Nucleus accumbens (tissue), 56 donors: ENCODE data around the gene LRRFIP1.

Experiments
- DNase-seq, 56 donors: peaks; one replicate each; lab custom pipeline; 2025; lab: John Stamatoyannopoulos, UW

The LRRFIP1 gene

DNA sequence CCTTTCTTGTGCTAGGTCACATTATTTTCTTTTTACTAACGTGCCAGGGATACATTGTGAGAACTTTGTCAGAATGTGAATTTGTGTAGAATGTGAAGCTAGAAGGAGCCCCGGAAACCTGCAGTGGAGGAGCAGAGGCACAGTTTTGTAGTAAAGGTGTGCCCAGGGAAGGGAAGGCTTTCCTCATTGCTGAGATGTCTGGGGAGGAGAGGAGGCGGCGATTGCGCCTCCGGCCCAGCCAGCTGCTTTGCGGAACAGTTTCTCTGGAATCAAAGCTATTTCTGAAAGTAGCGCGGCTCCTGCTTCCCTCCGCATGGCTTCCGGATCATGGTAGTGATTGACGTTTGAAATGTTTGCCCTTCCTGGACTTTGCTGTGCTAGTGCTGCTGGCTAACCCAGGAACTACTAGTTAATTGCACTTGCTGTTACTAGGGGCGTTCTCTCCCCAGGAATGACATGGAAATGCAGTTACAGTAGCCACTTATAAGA lies 88.1 kb downstream of the LRRFIP1 start:
- DNase-seq, result peak in 1 of 56 donors; percentile 31

DNA sequence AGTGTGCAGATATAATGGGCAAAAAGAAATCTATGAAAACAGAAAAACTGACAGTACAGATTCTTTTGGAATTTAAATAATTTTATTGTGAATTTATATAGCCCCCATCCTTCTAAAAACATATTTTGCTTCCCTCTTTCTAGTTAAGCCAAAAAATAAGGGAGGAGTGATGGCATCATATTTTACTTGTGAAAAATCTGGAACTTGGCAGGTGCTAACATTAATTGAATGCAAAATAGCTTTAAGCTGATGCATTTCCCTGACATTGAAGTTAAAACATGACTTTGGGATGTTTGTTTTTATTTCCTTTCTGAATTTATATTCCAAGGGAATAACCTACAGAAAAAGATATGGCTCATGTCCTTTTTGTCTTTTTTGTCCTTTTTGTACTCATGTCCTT lies 88.6 kb downstream of the LRRFIP1 start:
- DNase-seq, result no peak

DNA sequence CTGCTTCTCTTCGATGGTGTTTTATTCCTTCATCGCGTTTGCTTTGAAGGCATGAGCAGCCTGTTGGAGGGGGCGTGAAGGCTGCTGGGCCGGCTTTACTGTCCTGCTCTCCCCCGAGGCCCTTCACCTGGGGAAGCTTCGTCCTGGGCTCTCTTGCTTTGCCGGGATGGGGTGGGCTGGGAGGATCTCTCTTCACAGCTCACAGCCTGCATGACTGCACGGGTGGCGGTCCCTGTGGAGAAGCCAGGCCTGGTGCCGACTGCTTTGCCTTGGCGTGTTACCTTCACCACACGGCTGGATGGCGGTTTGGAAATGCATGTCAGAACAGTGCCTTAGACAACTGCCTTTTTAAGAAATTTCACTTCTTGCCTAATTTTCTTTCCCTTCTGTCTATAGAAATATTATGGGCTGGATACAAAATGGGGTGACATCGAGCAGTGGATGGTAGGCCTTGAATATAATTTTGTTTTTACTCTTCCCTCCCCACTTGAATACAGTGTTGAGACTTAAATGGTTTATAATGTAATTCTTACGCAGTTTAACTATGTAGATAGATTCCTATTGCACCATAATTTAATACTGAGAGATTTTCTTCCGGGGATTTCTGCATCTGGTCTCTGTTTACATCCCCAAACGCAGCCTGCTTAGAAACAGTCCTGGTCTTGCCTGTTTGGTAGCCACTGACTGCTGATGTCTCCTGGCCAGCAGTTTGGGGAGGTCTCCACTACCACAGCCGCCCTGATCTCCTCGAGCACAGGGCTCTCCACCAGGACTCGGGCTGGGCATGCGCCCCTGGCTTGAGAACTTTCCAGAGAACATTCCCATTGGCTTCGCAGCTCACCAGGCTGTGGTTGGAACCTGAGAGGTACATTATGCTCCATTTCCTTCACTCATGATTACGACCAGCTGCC lies 90.2 kb downstream of the LRRFIP1 start:
- no peak for DNase-seq

DNA sequence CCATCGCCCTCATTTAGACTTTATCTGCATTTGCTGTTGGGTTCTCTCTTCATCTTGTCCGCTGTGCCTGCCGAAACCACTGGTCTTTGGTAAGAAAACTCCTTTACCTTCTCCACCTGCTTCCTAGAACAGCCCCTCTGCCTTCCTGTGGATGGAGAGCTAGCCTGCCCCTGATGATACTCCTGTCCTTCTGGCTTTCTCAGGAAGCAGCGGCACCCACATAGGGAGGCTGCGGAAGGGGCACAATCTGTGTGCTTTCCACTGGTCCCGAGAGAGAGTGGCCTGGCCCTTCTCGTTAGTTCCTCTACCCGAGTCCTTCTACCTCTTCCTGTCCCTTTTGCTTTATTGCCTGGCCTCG lies 90.9 kb downstream of the LRRFIP1 start:
- DNase-seq, result no peak

DNA sequence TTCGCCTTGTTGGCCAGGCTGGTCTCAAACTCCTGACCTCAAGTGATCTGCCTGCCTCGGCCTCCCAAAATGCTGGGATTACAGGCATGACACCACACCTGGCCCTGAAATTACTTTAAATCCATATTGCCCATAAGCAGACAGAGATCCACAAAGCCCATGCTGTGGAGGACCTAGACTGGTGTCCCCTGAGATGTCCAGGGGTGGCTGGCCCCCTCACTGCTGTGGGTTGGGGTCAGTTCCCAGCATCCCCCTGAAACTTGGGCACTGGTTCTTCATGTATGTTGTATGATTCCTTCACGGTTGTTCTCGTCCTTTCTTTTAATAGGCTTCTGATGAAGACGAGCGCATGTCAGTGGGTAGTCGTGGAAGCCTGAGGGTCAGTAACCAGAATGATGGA lies 93.1 kb downstream of the LRRFIP1 start:
- no peak for DNase-seq

DNA sequence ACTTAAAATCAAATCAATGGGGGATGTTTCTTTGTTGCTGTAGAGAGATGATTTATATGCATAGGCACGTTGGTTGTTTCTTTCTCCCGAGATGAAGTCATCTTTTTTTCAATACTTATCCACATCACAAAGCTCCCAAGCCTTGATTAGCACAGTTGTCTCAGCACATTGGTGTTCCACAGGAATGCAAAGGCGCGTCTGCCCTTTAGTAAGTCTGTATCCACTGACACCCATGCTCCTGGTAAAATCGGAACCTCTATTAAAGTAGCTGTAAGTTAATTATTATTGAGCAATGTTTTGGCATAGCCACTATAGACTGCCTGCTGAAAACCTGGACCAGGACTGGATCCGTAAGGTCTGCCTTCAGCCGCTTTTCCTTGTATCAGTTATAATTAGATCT lies 93.6 kb downstream of the LRRFIP1 start:
- no peak for DNase-seq

DNA sequence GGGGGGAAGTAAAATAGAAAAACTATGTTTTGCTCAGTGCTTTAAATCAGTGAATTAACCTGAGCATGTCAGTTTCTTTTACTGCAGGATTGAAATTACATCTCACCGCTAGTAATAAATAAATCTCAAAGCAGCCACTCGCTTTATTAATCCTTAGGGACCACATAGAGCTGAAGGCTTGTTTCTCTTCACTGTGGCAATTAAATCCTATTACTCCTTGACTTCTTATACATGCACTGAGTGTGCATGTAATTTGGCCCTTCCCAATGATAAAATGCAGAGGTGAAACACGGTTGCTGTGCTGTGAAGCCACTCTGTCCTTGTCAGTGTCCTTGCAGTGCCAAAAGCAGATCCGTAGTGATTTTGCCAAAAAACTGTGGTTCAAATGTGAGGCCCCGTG lies 94.1 kb downstream of the LRRFIP1 start:
- DNase-seq, result no peak

DNA sequence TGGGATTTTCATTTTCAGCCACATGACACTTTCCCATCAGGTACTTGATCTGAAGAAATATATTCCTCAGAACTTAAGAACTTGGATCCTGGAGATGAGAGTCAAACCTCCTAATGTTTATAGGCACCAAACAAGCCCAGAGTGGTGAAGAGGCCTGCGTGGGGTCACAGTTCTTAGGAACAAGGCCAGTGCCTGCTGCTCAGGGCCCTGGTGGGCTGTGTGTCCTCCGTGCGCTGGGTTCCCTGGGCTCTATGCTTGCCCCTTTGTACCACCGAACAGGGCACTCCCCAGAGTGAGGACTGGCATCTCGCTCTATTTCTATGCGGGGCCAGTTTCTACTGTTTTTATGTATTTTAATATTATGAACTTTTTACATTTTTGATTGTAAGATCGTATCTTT lies 95.2 kb downstream of the LRRFIP1 start:
- DNase-seq, result no peak

DNA sequence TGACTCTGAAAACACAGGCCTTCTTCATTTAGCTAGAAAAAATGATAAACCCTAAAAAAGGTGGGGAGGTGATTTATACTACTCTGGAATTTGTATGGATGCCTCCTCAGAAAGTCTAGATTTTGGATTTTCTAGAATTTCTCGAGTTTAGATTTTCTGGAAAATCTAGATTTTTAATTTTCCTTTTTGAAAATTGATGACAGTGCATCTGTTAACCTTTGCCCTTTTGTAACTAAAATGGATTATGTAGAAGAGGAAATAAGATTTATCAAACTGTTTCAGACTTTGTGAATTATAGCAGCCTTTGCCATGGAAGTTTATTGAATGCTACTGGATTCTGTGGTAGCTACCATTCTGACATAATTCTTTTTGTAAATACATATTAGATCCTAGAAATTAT lies 95.6 kb downstream of the LRRFIP1 start:
- no peak for DNase-seq

DNA sequence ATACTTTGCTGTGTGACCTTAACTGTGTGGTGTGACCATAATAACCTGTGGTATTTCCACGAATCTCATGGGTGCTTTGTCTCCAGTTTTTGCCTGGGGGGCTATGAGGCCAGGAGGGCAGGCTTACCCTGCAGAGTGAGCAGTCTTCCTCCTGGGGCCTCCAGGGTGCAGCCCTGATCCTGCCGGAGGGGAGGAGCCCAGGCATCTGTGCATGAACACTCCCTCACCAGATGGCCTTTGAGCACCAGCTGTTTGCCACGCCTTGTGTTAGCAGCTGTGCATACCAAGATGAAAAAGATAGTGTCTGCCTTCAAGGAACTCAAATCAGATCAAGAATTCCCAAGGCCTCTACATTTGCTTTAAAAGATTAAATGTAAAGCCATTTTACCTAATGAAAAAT lies 96.2 kb downstream of the LRRFIP1 start:
- no peak for DNase-seq

DNA sequence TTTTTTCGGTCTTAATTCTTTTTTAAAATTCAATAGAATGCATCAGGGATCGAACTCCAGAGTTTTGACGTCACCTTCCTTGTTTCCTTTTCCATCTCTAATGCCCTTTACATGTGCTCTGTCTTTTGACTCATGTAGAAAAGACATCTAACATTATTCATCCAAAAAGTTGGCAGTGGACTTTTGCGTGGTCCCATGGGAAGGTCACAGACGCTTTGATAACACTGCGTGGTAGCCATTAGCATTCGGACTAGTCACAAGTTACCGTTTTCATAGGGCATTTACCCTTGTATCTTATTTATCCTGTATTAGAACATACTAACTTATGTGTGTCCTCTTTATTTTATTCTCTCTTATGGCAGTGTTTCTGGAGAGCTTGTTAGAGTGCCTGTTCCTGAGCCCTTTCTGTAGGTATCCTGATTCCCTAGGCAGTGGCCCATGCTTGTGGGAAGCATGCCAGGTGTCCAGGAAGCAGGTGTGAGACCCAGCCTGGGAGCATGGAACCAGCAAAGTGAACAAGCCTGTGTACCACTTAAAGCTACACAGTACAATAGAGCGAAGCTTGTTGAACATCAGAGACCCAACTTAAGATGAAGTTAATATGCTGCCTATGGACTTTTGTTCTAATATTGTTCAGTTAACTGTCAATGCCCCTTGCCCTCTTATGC lies 97.6 kb downstream of the LRRFIP1 start:
- DNase-seq, result no peak

DNA sequence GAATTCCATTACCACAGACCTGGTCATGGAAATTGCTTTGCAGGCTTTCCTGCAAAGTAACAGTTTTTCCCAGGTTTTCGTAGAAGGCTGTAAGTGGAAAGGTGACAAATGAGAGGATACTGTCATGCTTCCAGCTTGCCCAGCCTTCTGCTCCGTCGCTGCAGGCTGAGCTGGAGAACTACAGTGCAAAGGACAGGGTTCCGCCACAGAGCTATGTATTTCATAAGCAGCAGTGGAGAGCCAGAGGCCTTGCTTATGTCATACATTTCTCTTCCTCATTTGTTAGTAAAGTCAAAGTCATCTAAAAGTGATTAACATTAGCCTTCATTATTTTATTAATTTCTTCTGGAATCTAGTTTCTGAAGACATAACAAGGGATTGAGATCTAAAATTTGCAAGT lies 98.3 kb downstream of the LRRFIP1 start:
- no peak for DNase-seq

DNA sequence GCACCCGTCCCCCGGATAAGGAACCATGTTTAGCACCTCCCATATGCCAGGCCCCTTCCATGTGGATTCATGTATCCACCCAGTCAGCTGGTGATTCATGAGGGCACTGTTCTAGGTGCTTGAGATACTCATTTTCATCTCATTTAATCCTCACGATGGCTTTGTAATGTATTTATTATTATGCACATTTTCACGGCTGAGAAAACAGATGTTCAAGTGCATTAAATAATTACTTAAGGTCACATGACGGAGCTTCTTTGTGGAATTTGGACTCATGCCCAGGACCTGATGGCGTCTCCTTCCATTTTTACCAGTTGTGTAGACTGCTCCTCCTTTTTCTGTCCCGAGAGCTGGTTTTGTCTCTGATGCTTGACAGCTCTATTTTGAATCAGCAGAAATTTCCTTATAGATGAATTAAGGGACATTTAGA lies 99.0 kb downstream of the LRRFIP1 start:
- peak in 1 of 56 donors; percentile 4 for DNase-seq

DNA sequence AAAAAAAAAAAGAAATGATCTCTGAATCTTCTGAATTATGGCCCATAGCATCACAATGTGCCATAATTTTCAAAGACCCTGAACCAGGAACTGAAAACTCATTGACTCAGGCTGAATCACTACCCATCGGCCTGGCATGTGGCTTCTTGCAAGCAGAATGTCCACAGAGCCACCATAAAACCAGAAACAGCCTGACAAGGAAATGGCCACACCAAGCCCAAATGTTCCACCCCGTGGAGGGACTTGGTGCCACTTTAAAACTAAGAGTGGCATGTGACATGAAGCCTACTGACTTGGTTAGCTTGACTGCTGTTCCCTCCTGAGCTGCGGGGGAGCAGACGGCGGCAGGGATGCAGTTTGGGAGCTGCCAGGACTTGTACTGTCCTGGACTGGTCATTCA lies 100.0 kb downstream of the LRRFIP1 start:
- no peak for DNase-seq

DNA sequence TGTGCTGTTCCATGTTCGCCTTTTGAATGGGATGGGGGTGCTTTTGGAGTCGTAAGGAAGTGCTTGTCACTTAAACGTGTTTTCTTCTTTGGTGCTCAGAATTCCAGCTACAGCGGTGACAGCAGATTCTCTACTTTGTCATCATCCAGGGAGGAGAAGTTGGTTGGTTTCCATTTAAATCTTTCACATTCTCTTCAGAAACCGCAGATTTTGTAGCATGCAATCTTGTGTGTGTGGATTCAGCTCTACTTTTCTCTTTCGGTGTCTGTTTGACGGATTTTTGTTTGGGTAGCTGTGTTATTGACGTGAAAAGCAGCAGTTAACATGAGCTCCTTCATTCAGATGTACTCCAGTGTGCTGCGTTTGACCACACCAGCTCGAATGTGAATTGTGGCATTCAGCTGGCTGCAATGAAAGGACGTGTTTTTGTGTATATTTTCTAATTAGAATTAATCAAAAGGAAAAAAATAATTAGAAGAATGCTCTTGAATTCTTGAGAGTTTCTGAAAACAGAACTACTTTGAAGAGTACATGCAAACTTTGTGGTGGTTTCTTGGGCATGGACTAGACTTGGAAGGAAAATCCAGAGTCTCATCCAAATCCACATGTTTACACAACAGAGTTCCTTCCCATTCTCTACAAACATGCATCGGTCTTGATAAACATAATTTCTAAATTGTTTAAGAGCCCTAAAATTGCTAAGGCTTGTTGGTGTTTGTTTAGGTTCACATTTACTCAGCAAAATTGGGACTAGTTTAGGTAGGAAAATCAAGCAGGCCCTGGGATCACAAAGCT lies 102.5 kb downstream of the LRRFIP1 start:
- no peak for DNase-seq

DNA sequence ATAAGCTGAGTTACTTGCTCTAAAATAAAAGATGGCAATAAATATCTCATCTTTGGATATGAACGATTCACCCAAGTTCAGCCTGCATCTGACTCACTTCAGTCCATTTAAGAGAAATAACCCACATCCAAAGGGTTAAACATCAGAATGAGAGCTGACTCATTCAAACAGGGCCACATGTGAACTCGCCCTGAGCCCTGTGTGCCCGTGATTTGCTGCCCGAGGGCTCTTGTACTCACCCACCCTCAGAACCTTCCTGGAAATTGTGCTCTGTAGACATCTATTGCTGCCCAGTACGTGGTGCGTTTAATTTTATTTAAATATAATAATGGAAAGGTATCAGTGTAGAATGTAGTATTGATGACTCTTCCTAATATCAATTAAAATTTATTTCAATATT lies 104.3 kb downstream of the LRRFIP1 start:
- DNase-seq, result no peak

DNA sequence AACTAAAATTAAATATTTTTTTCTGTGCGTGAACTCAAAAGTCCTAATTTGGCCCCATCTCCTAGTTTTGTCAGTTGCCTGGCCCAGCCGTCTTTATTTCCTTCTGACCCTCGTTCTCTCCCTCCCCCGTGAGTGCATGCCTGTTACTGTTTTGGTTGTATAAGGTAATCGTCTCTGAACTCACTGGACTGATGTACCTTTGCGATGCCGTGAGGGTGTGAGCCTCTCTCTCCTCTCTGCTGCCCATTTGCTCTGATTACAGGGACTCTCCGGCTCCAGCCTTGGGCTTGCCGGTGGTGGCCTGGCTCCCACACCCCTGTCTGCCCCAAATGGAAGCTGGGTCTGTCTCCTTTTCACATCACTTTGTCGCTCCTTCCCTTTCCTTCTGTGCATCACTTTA lies 104.7 kb downstream of the LRRFIP1 start:
- DNase-seq, result no peak

DNA sequence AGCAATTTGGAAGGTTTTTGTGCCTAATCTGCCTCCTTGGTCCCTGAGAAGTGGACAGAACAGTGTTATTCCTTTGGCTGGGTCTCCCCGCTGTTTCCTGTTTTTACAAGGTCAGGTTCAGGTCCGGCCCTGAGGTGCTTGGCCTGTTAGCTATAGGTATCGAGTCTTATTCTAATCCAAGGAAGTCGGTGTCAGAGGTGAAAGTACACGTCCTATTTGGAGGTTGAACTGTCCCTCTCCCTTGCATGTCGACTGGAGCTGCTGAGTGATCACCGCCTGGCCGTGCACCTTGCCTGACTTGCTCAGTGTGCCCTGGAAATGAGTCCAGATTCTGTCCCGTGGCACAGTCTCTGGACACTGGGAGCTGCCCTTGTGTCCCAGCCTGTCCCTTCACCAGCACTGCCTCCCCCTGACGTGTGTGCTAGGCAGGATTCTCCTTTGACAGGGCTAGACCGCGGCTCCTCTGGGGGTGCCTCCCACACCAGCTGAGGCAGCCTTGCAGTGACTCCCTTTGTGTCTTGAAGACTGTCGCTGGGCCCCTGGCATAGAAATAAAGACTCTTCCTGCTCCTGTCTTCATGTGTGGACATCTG lies 105.5 kb downstream of the LRRFIP1 start:
- peak in 6 of 56 donors; percentile 10 to 25 (median 24) for DNase-seq

DNA sequence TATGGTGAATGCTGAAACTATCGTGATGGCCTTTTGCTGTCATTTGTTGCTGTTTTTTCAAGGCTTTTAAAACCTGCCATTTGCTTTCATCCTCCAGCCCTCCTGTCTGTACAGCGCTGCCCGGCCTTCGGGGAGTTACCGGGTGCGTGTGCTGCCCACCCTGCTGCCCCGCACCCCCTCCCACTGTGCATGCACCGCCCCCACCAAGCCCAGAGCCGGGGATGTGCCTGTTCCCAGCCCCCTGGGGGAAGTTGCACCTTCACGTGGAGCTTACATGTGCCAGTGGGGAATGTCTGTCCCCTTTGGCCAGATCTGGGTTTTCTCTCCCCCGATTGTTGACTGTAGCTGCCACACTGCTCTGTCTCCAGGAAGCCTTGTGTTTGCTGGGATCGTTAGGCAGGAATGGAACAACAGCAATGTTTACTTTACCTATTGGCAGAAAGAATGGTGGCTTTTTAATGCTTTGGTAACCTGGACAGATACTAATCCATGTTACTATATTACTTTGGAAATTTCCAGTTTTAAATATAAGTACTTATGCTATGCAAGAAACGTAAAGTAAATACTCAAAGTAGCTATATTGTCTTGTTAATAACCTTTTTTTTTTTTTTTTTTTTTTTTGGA lies 106.4 kb downstream of the LRRFIP1 start:
- DNase-seq, result peak in 1 of 56 donors; percentile 9
